ENCODE data around the gene IVD.

The IVD gene

GRCh38 chr15:40436892-40437751, 31.5 kb downstream of the IVD start:
- in situ Hi-C loops (cut with HindIII; ENCODE audit: low sequenced_read_pairs): no loop called here

GRCh38 chr15:40437752-40438687, 32.4 kb downstream of the IVD start:
- in situ Hi-C loops (cut with HindIII; ENCODE audit: low sequenced_read_pairs): no loop called here

- in situ Hi-C loops (cut with HindIII; ENCODE audit: low sequenced_read_pairs): no loop called here
These were observed 33.1 kb downstream of the IVD start for GRCh38 chr15:40438712-40439111.

- in situ Hi-C loops (cut with HindIII; ENCODE audit: low sequenced_read_pairs): no loop called here
These were observed 33.9 kb downstream of the IVD start for GRCh38 chr15:40439461-40439959.

- in situ Hi-C loops (cut with HindIII; ENCODE audit: low sequenced_read_pairs): no loop called here
These were observed 34.6 kb downstream of the IVD start for GRCh38 chr15:40439960-40440742.

GRCh38 chr15:40440743-40441564, 35.4 kb downstream of the IVD start, which contains the start of gene BAHD1:
Gene BAHD1, plus strand, starts transcription at chr15:40440953. Its CDS starts 17,512 bp downstream, at chr15:40458465.
- in situ Hi-C loops (cut with HindIII; ENCODE audit: low sequenced_read_pairs): no loop called here

GRCh38 chr15:40441565-40442531, 36.3 kb downstream of the IVD start:
- in situ Hi-C loops (cut with HindIII; ENCODE audit: low sequenced_read_pairs): no loop called here

GRCh38 chr15:40443255-40443654, 37.7 kb downstream of the IVD start:
- in situ Hi-C loops (cut with HindIII; ENCODE audit: low sequenced_read_pairs): no loop called here

GRCh38 chr15:40443846-40444245, 38.3 kb downstream of the IVD start:
- in situ Hi-C loops (cut with HindIII; ENCODE audit: low sequenced_read_pairs): no loop called here

GRCh38 chr15:40444736-40445135, 39.1 kb downstream of the IVD start:
- in situ Hi-C loops (cut with HindIII; ENCODE audit: low sequenced_read_pairs): no loop called here

GRCh38 chr15:40445421-40445922, 39.9 kb downstream of the IVD start:
- in situ Hi-C loops (cut with HindIII; ENCODE audit: low sequenced_read_pairs): no loop called here

GRCh38 chr15:40446144-40446543, 40.5 kb downstream of the IVD start:
- in situ Hi-C loops (cut with HindIII; ENCODE audit: low sequenced_read_pairs): no loop called here

- in situ Hi-C loops (cut with HindIII; ENCODE audit: low sequenced_read_pairs): no loop called here
These were observed 42.8 kb downstream of the IVD start for GRCh38 chr15:40448354-40448753.

- in situ Hi-C loops (cut with HindIII; ENCODE audit: low sequenced_read_pairs): no loop called here
These were observed 43.7 kb downstream of the IVD start for GRCh38 chr15:40449275-40449674.

- in situ Hi-C loops (cut with HindIII; ENCODE audit: low sequenced_read_pairs): no loop called here
These were observed 44.5 kb downstream of the IVD start for GRCh38 chr15:40450047-40450446.

GRCh38 chr15:40451527-40452158, 46.0 kb downstream of the IVD start:
- in situ Hi-C loops (cut with HindIII; ENCODE audit: low sequenced_read_pairs): no loop called here

GRCh38 chr15:40452296-40453090, 46.9 kb downstream of the IVD start:
- in situ Hi-C loops (cut with HindIII; ENCODE audit: low sequenced_read_pairs): no loop called here

Measured in DLD1 (cell line).